ENCODE data around the gene SGIP1. TPM values are rescaled to one million over a fixed set of nuclear protein-coding genes. Genes with fewer than 3 reads are reported as not detected.

The SGIP1 gene
- total RNA-seq, 1 experiment from 2014 or later: not detected

DNA sequence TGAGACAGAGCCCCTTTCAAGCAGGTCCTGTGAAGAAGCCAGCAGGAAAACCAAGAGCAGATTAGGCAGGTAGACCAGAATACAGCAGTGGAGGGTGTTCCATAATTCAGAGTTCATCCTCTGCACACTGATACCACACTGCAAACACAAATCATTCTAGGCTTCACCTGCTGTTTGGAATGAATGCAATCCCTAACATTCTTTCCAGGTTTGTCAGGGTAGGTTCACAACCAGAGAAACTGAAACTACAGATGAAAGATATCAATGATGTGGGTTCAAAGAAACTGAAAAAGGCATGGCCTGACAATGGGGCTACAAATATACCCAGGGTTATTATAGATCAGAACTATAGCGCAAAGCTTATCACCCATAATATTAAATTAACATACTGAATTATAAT is 8.9 kb upstream of the SGIP1 start:
- ChIA-PET CTCF (interaction anchor here (0.6 kb wide), 1 partner anchor 93 kb away, joined by 3 read pairs; no protein-coding TSS in a partner anchor), POLR2A (ENCODE audit: unreplicated experiment) (no interaction called here)
- Histone ChIP-seq H3K36me3 (ENCODE audit: low read depth, low read length) (no peaks in the 10 kb centered on the region), H3F3A (ENCODE audit: low read length, unreplicated experiment) (no peaks in the 10 kb centered on the region), H3K4me2 (ENCODE audit: low read length) (no peak overlapping the region), H2AFZ (ENCODE audit: low read length) (no peak overlapping the region), H3K9ac (ENCODE audit: low read length) (no peak overlapping the region), H3K27ac (ENCODE audit: low read length) (no peak overlapping the region), H3K79me2 (ENCODE audit: low read length) (no peaks in the 10 kb centered on the region), H3K4me3 (ENCODE audit: low read length) (no peak overlapping the region), H3K9me2 (replicated peaks; ENCODE audit: low read length) (no peaks in the 10 kb centered on the region), H3K4me1 (ENCODE audit: insufficient read depth, low read length) (peaks cover 15% of the 10 kb centered on the region), H4K20me1 (ENCODE audit: low read length) (no peaks in the 10 kb centered on the region), H3K9me3 (ENCODE audit: low read length) (no peaks in the 10 kb centered on the region), H3K27me3 (ENCODE audit: low read length) (no peaks in the 10 kb centered on the region)
- no peak for TF ChIP-seq EZH2phosphoT487 (IDR thresholded peaks at IDR 0.05; ENCODE audit: borderline replicate concordance, low read length)
- no peak for TF ChIP-seq EZH2 (IDR thresholded peaks at IDR 0.05; ENCODE audit: low read length, unreplicated experiment)
- TF ChIP-seq, protein P1, sequence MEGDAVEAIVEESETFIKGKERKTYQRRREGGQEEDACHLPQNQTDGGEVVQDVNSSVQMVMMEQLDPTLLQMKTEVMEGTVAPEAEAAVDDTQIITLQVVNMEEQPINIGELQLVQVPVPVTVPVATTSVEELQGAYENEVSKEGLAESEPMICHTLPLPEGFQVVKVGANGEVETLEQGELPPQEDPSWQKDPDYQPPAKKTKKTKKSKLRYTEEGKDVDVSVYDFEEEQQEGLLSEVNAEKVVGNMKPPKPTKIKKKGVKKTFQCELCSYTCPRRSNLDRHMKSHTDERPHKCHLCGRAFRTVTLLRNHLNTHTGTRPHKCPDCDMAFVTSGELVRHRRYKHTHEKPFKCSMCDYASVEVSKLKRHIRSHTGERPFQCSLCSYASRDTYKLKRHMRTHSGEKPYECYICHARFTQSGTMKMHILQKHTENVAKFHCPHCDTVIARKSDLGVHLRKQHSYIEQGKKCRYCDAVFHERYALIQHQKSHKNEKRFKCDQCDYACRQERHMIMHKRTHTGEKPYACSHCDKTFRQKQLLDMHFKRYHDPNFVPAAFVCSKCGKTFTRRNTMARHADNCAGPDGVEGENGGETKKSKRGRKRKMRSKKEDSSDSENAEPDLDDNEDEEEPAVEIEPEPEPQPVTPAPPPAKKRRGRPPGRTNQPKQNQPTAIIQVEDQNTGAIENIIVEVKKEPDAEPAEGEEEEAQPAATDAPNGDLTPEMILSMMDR (conservative IDR thresholded peaks at IDR 0.05; ENCODE audit: low read depth, low read length): no peak
- DNase-seq (no peak), ATAC-seq (no peak)
- no TSS peak for BruUV-seq (replicated peaks)
- intact Hi-C loops (cut with micrococcal nuclease): loop anchor here (10.0 kb wide), 1 partner anchor 200 kb away; no protein-coding TSS in a partner anchor

DNA sequence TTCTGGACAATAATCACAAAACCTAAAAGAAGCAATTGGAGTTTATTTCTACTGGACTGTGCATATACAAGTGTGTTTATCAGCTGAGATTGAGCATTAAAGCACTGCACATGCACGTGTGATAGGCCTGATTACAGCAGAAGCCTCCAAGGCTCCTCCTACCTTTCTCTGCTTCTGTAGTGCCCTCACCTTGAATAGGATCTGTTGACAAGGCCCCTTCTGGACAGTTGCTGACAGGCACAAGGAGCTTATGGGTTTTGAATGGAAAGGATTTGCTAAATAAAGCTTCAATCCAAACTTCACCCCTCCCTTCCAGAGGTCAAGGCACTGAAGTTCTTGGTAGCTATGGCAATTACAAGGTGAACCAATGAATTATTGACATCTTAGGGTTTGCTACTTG is 7.9 kb upstream of the SGIP1 start:
- Histone ChIP-seq H3F3A (ENCODE audit: low read length, unreplicated experiment) (no peaks in the 10 kb centered on the region), H3K9me3 (ENCODE audit: low read length) (no peaks in the 10 kb centered on the region), H3K27me3 (ENCODE audit: low read length) (peaks cover 2% of the 10 kb centered on the region; the same call in 1 of the 2 replicates), H3K36me3 (ENCODE audit: low read depth, low read length) (no peaks in the 10 kb centered on the region), H2AFZ (ENCODE audit: low read length) (no peak overlapping the region), H3K4me3 (ENCODE audit: low read length) (no peak overlapping the region), H3K4me2 (ENCODE audit: low read length) (no peak overlapping the region), H3K9ac (ENCODE audit: low read length) (no peak overlapping the region), H4K20me1 (ENCODE audit: low read length) (no peaks in the 10 kb centered on the region), H3K4me1 (ENCODE audit: insufficient read depth, low read length) (peaks cover 11% of the 10 kb centered on the region), H3K79me2 (ENCODE audit: low read length) (no peaks in the 10 kb centered on the region), H3K27ac (ENCODE audit: low read length) (no peak overlapping the region), H3K9me2 (replicated peaks; ENCODE audit: low read length) (no peaks in the 10 kb centered on the region)
- ATAC-seq (no peak), DNase-seq (no peak)
- POLR2A ChIA-PET (ENCODE audit: unreplicated experiment): no interaction called here
- CTCF ChIA-PET: no interaction called here
- no peak for TF ChIP-seq EZH2phosphoT487 (IDR thresholded peaks at IDR 0.05; ENCODE audit: borderline replicate concordance, low read length)
- TF ChIP-seq, protein P1 (conservative IDR thresholded peaks at IDR 0.05; ENCODE audit: low read depth, low read length): no peak
- no peak for TF ChIP-seq EZH2 (IDR thresholded peaks at IDR 0.05; ENCODE audit: low read length, unreplicated experiment)
- BruUV-seq (replicated peaks): no TSS peak
- intact Hi-C loops (cut with micrococcal nuclease): loop anchor here (10.0 kb wide), 1 partner anchor 199 kb away; no protein-coding TSS in a partner anchor

DNA sequence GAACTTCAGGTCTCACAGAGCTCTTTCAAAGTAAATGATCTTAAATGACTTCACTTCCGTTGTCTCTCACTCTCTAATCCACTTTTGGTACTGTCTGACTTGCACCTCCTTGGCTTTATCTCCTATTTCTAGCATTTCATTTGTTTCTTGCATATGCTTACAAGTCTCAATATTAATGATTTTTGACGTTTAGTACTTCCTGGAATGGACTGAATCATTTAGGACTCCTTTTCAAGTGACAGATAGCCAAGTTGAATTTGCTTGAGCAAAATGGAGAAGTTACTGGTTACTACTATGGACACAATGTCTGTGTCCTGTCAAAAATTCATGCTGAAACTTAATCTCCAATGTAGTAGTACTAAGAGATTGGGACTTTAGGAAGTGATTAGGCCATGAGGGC is 7.0 kb upstream of the SGIP1 start:
- no peaks in the 10 kb centered on the region for H3F3A ChIP-seq (ENCODE audit: low read length, unreplicated experiment)
- peaks cover 4% of the 10 kb centered on the region; the same call in 1 of the 2 replicates for H3K27me3 ChIP-seq (ENCODE audit: low read length)
- BruUV-seq (replicated peaks): no TSS peak
- POLR2A ChIA-PET (ENCODE audit: unreplicated experiment): no interaction called here
- TF ChIP-seq EZH2 (IDR thresholded peaks at IDR 0.05; ENCODE audit: low read length, unreplicated experiment): no peak
- no peaks in the 10 kb centered on the region for H3K9me2 ChIP-seq (replicated peaks; ENCODE audit: low read length)
- H3K4me1 ChIP-seq (ENCODE audit: insufficient read depth, low read length): peaks cover 3% of the 10 kb centered on the region
- no peaks in the 10 kb centered on the region for H3K36me3 ChIP-seq (ENCODE audit: low read depth, low read length)
- H3K4me3 ChIP-seq (ENCODE audit: low read length): no peak overlapping the region
- intact Hi-C loops (cut with micrococcal nuclease): loop anchor here (10.0 kb wide), 1 partner anchor 198 kb away; no protein-coding TSS in a partner anchor
- no peak overlapping the region for H3K4me2 ChIP-seq (ENCODE audit: low read length)
- no peaks in the 10 kb centered on the region for H4K20me1 ChIP-seq (ENCODE audit: low read length)
- no peaks in the 10 kb centered on the region for H3K9me3 ChIP-seq (ENCODE audit: low read length)
- H2AFZ ChIP-seq (ENCODE audit: low read length): no peak overlapping the region
- no peak overlapping the region for H3K27ac ChIP-seq (ENCODE audit: low read length)
- DNase-seq (no peak), ATAC-seq (no peak)
- no peaks in the 10 kb centered on the region for H3K79me2 ChIP-seq (ENCODE audit: low read length)
- CTCF ChIA-PET: no interaction called here
- no peak overlapping the region for H3K9ac ChIP-seq (ENCODE audit: low read length)

Measured in PC-3 (cell line).